Spleen (tissue), 7 donors: ENCODE data around the gene ZFAND4.

Experiments used
- CTCF ChIP-seq, 11 experiments: fragments of 200-600 bp in 7 of 11; fragments of 450-650 bp in 4 of 11; sonication (generic) in 4 of 11; IDR thresholded peaks in 8 of 11; conservative IDR thresholded peaks in 3 of 11; 1 replicate in 7 of 11; 2 replicates in 4 of 11; pipeline versions ENCODE4 v1.4.0 to v1.8.0; 2016 to 2021; ENCODE audit warnings: antibody characterized with exemption in 11 of 11, inconsistent platforms in 4 of 11, mild to moderate bottlenecking in 1 of 11
- POLR2A ChIP-seq, 3 donors: fragments of 450-650 bp; IDR thresholded peaks; one replicate each; pipeline ENCODE4 v1.5.1; 2017; ENCODE audit warnings: antibody characterized with exemption in 3 of 3, mild to moderate bottlenecking in 1 of 3
- POLR2AphosphoS5 ChIP-seq, 3 donors: sonication (generic); formaldehyde crosslinking; IDR thresholded peaks; one replicate each; pipeline ENCODE4 v1.5.1; 2017; ENCODE audit warnings: antibody characterized with exemption in 3 of 3
- donor health status: DM: no; HTN: no; CAD: no; lungs with moderate emphysema.
- donor health status: DM: no; HTN: no; CAD: no.
- donor health status: DM: no; HTN: no; CAD: no.

- TF ChIP-seq CTCF (IDR thresholded peaks at IDR 0.05 in 8 of 11, conservative IDR thresholded peaks at IDR 0.05 in 3 of 11) = no peak
- TF ChIP-seq POLR2A (IDR thresholded peaks at IDR 0.05) = no peak
- TF ChIP-seq POLR2AphosphoS5 (IDR thresholded peaks at IDR 0.05) = no peak
These were observed 45.0 kb downstream of the ZFAND4 start for GRCh38 chr10:45627412-45628048.
